ENCODE measurements around the gene KRTAP19-3.

DNA sequence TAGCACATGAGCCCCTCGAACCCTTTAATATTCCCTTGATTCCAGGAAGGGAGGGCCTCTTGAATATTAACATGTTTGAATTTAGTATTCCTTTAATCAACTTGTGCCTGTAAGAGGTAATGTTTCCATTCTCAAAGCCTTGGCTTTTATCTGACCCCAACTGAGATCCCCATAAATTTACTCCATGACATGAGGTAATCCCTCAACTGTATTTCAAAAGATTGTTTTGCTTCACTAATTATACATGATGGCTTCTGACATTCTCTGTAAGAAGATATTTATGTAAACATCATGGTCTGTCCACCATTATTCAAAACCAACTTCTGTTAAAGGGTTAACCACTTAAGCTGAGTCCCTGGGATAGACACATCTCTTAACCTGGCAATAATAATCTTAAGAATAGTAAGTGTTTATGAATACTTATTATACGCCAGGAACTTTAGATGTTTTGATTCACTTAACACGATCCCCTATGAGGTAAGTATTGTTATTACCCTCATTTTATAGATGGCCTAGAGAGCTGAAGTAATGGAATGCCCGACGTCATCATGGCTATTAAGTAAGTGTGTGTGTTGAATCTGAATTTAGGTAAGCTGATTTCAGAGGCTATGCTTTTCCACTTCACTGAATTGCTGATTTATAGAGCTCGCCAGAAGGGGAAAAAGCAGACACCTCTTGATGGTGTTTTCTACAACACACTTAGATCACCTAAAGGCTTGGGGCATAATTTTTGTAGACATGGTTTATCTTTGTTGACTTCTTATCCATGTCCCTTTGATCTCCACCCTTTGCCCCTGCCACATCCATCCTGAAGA, 22.7 kb downstream of the KRTAP19-3 start:
- TF ChIP-seq CTCF (conservative IDR thresholded peaks at IDR 0.05; ENCODE audit: low read length) = no peak
- TF ChIP-seq EZH2phosphoT487 (IDR thresholded peaks at IDR 0.05; ENCODE audit: borderline replicate concordance) = no peak
